Glomerular visceral epithelial cell (primary cell): ENCODE measurements around the gene ZNF584.

Experiments used
- DNase-seq: peaks from one replicate; pipeline ENCODE4 v3.0.0-alpha.2; 2016; ENCODE audit errors: extremely low spot score

Gene ZNF584

DNA sequence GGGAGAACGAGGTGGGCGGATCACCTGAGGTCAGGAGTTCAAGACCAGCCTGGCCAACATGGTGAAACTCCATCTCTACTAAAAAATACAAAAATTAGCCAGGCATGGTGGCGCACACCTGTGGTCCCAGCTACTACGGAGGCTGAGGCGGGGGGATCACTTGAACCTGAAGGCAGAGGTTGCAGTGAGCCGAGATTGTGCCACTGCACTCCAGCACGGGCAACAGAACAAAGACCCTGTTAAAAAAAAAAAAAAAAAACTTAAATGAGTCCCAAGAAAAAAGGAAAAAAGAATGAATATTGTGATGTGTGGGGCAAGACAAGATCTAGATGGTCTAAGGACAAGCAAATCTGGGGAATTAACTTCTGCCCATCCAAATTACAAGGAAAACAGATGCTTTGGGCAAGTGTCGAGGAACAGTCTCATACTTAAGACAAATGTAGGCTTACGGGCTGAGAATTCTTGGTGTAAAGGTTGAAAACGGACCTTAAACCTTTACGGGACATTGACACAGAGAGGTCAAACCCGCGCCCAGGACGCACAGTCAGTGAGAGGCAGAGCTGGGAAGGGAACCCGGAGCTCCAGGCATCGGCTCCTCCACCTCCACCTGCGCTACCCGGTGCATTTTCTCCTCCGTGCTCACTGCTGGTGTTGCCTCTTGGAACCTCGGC, 57.8 kb downstream of the ZNF584 start:
- DNase-seq = no peak

DNA sequence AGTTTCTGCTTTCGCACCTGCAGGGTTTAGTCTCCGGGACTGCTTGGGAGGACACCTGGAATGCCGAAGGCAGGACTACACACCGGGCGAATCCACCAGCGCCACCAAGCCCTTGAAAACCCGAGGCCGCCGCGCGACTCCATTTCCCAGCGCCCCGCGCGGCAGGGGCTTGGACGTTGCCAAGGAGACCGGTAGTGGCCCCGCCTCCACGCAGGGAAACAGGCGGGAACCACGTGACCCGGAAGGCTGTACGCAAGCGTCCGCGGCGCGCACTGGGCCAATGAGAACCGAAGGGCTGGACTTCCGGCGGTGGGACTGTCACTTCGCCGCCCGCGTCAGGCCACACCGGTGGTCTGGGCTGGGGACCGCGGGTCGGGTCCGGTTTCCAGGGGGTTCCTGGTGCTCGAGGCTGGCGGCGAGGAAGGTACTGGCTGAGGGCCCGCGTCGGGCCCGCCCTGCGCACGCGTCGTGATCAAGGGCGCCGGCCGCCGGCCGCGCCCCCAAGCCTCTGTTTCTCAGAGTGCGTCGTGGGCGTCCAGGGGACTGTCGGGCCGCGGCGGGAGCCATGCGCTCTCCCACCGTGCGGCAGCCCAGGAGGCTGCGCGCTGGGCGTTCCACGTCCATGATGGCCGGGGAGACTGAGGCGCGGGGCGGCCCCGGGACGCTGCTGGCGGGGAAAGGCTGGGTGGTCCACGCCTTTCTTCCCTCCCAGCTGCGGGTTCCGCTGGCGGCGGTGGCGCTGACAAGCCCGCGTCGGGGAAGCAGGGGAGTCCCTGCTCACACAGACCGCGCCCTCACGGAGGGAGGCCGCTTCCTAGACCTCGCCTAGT, 58.5 kb downstream of the ZNF584 start, which contains the start of gene ZNF324:
Gene ZNF324 (plus strand): TSS at position 321 of the 830 bp plus-strand sequence. CDS start 2,106 bp downstream, outside the sequence.
- peak; percentile 95 for DNase-seq
